ENCODE measurements around the gene ATXN2L.
"Not testable (repeated sequence)": the region's sequence is repeated elsewhere in the genome, so short reads cannot be mapped to it uniquely, and the experiment has no call there.

ATXN2L gene

GRCh38 chr16:28872952-28873351 is 50.2 kb downstream of the ATXN2L start:
- DNase-seq (ENCODE audit: low read depth): no peak

GRCh38 chr16:28873543-28874201 is 50.9 kb downstream of the ATXN2L start:
- peak; percentile 26 for DNase-seq (ENCODE audit: low read depth)

GRCh38 chr16:28874406-28874805 is 51.6 kb downstream of the ATXN2L start:
- DNase-seq (ENCODE audit: low read depth): no peak

- no peak for DNase-seq (ENCODE audit: low read depth)
Observed at GRCh38 chr16:28875134-28876018, 52.6 kb downstream of the ATXN2L start.

- no peak for DNase-seq (ENCODE audit: low read depth)
Observed at GRCh38 chr16:28876019-28876659, 53.3 kb downstream of the ATXN2L start.

- DNase-seq (ENCODE audit: low read depth): no peak
Observed at GRCh38 chr16:28876973-28877654, 54.3 kb downstream of the ATXN2L start.

GRCh38 chr16:28877655-28878000 is 54.8 kb downstream of the ATXN2L start:
- DNase-seq (ENCODE audit: low read depth): no peak

- no peak for DNase-seq (ENCODE audit: low read depth)
Observed at GRCh38 chr16:28878083-28878926, 55.5 kb downstream of the ATXN2L start, which contains the start of gene ATP2A1. TSS of gene ATP2A1 (plus strand) at chr16:28878488. CDS start at chr16:28878672, 184 bp downstream.

GRCh38 chr16:28879261-28879840 is 56.6 kb downstream of the ATXN2L start:
- DNase-seq (ENCODE audit: low read depth): no peak

- DNase-seq (ENCODE audit: low read depth): peak; percentile 78
Observed at GRCh38 chr16:28879841-28880588, 57.2 kb downstream of the ATXN2L start.

- no peak for DNase-seq (ENCODE audit: low read depth)
Observed at GRCh38 chr16:28880589-28880915, 57.8 kb downstream of the ATXN2L start.

GRCh38 chr16:28880955-28881354 is 58.2 kb downstream of the ATXN2L start:
- DNase-seq (ENCODE audit: low read depth): no peak

GRCh38 chr16:28881565-28881964 is 58.8 kb downstream of the ATXN2L start:
- DNase-seq (ENCODE audit: low read depth): not testable (repeated sequence)

GRCh38 chr16:28882551-28883160 is 59.9 kb downstream of the ATXN2L start:
- DNase-seq (ENCODE audit: low read depth): no peak

GRCh38 chr16:28883221-28883996 is 60.6 kb downstream of the ATXN2L start:
- DNase-seq (ENCODE audit: low read depth): no peak

- DNase-seq (ENCODE audit: low read depth): no peak
Observed at GRCh38 chr16:28884045-28884444, 61.2 kb downstream of the ATXN2L start.

Measured in stimulated activated CD8-positive, alpha-beta memory T cell treated with anti-CD3 and anti-CD28 coated beads, Interleukin-15, amount 100 ng/mL, for 1 hour (primary cell).